H7 (cell line): ENCODE results near the gene PDLIM1. TPM values are rescaled to one million over a fixed set of nuclear protein-coding genes. Genes with fewer than 3 reads are reported as not detected.

Source experiments
- total RNA-seq: library from RNA; depleted of rRNA; stranded (reverse); fragments of >200 nt; shearing (Covaris generic); gene quantifications from 2 replicates; pipeline ENCODE4 v1.2.3, GENCODE V29; 2014; rRNA removed

PDLIM1 gene
- total RNA-seq, 1 experiment from 2014 or later, result 32.4 TPM

Other genes starting within 250 kb of the PDLIM1 start
- gene CYP2C8, start 221.5 kb downstream of the PDLIM1 start, total RNA-seq, result 0.70 and 0.76 TPM in 2 replicates
- not detected in 2 replicates for gene ACSM6, start 96.8 kb downstream of the PDLIM1 start, total RNA-seq